ENCODE results near the gene GSE1.

GSE1 gene

DNA sequence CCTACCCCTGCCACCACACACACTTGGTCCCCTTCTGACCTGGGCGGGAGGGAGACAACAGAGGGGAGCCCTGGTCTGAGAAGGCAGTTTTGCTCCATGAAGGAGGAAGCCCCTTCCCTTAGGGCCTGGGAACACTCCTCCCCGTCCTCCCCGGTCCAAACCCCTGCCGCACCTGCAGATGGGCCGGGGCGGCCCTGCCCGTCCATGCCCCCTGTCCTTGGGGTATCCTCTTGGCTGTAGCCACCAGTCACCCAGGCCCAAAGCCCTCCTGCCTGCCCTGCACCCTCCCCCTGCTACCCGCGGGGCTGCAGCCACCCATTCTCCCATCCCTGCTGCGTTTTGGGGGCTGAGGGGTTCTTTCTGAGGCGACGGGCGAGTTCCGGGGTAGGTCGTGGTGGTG is 33.9 kb downstream of the GSE1 start:
- H3K4me3 ChIP-seq (replicated peaks; ENCODE audit: low read depth, low read length) = no peak overlapping the region
- TF ChIP-seq, protein P1, sequence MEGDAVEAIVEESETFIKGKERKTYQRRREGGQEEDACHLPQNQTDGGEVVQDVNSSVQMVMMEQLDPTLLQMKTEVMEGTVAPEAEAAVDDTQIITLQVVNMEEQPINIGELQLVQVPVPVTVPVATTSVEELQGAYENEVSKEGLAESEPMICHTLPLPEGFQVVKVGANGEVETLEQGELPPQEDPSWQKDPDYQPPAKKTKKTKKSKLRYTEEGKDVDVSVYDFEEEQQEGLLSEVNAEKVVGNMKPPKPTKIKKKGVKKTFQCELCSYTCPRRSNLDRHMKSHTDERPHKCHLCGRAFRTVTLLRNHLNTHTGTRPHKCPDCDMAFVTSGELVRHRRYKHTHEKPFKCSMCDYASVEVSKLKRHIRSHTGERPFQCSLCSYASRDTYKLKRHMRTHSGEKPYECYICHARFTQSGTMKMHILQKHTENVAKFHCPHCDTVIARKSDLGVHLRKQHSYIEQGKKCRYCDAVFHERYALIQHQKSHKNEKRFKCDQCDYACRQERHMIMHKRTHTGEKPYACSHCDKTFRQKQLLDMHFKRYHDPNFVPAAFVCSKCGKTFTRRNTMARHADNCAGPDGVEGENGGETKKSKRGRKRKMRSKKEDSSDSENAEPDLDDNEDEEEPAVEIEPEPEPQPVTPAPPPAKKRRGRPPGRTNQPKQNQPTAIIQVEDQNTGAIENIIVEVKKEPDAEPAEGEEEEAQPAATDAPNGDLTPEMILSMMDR (IDR thresholded peaks at IDR 0.05; ENCODE audit: low read depth, low read length, missing control alignments) = no peak
- DNase-seq (ENCODE audit: extremely low read depth, low read depth) = no peak

DNA sequence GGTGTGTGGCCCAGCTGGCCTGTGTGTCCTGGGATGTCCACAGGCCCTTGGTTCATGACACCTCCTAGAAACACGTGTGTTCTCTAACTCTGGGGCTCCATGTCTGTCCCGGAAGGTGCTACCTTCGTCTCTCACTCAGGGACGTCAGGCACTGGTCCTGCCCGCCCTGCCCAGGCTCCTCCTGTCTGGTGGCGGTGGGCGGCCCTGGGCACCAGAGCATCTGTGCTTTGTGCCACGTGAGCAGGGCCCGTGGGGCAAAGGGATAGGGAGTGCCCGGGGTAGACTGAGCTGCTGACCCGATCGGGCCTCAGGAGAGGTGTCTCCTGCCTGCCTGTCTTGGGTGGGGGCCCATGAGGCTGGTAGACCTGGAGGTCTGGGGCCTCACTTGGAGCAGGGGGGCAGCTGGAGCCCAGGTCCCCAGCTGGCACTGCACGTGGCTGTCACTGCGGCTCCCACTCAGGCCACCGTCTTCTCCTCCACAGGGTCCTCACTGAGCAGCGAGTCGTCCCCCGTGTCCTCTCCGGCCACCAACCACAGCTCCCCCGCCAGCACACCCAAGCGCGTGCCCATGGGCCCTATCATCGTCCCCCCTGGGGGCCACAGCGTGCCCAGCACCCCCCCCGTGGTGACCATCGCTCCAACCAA is 35.1 kb downstream of the GSE1 start:
- DNase-seq (ENCODE audit: extremely low read depth, low read depth) = no peak
- TF ChIP-seq, protein P1 (IDR thresholded peaks at IDR 0.05; ENCODE audit: low read depth, low read length, missing control alignments) = no peak
- H3K4me3 ChIP-seq (replicated peaks; ENCODE audit: low read depth, low read length) = no peak overlapping the region

DNA sequence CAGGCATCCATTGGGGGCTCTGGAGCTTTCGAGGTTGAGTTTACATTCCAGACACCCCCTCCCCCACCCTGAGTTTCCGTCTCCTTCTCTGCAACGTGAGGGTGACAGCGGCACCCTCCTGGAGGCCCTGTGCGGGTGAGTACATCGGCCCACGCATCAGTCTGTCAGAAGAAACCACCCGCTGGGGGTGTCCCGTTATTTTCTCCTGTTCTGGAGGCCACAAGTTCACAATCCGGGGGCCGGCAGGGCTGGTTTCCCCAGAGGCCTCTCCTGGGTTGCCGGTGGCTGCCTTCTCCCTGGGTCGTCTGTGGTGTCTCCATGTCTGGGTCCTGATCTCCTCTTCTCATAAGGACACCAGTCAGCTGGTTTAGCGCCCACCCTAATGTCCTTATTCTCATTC is 35.7 kb downstream of the GSE1 start:
- no peak overlapping the region for H3K4me3 ChIP-seq (replicated peaks; ENCODE audit: low read depth, low read length)
- TF ChIP-seq, protein P1 (IDR thresholded peaks at IDR 0.05; ENCODE audit: low read depth, low read length, missing control alignments) = no peak
- DNase-seq (ENCODE audit: extremely low read depth, low read depth) = no peak

DNA sequence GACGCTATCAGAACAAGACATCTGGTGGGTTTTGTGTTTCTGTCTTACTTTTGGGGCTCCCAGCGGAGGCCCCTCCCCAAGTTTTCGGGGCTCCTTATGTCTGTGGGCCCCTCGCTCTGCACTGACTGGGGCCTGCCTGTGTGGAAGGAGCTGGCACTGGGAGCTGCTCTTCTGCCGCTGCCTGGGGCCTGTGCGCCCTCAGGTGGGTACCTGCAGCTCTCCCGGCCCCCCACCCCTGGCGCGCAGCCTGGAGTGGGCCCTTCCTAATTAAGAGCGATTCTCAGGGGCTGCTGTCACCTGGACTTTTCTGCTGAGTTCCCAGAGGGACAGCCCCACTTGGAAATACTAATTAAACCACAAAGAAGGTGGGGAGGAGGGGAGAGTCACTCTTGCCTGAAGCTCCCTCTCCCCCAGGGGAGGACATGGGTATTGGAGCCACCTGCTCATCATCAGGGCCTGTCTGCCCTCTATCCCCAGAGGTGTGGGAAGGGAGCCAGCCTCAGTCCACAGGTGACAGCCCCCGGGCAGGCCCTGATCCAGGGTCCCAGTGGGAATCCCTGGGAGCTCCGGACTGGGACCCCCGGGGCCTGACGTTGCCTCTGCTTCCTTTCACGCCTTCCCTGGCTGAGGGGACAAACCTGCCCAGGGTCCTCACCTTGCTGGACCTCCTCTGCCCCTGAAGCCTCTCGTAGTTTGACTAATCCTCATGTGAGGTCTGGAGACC is 36.5 kb downstream of the GSE1 start:
- TF ChIP-seq, protein P1 (IDR thresholded peaks at IDR 0.05; ENCODE audit: low read depth, low read length, missing control alignments) = no peak
- H3K4me3 ChIP-seq (replicated peaks; ENCODE audit: low read depth, low read length) = no peak overlapping the region
- DNase-seq (ENCODE audit: extremely low read depth, low read depth) = no peak

DNA sequence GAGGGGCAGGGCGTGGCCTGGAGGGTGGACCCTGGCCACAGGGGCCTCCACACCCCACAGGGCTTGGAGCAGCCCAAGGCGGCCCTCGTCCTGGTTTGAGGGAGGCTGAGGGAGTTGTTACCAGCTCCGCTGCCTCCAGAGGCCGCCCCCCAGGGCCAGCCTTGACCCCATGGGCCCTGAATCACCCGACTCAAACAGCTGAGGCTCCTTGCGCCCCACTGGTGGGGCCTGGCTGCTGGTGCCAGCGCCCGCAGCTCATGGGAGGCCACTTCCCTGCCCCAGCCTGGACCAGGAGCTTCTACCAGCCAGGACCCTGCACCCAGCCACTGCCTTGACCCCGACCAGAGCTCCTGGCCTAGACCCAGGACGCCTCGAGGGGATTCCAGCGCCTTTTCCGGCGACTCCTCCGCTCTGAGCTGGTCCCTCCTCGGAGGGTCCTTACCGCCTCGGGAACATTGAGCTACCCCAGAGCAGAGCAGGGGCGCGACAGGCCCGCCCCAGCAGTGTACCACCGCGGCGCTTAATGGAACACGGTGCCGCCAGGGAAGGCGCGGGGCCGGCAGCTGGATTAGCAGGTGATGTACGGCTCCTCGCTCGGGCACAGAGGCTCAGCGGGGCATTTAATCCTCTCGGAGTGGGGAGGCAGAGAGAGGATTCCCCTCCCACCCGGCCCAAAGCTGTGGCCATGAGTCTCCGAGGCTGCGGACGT is 37.2 kb downstream of the GSE1 start:
- TF ChIP-seq, protein P1 (IDR thresholded peaks at IDR 0.05; ENCODE audit: low read depth, low read length, missing control alignments) = no peak
- H3K4me3 ChIP-seq (replicated peaks; ENCODE audit: low read depth, low read length) = no peak overlapping the region
- DNase-seq (ENCODE audit: extremely low read depth, low read depth) = no peak

DNA sequence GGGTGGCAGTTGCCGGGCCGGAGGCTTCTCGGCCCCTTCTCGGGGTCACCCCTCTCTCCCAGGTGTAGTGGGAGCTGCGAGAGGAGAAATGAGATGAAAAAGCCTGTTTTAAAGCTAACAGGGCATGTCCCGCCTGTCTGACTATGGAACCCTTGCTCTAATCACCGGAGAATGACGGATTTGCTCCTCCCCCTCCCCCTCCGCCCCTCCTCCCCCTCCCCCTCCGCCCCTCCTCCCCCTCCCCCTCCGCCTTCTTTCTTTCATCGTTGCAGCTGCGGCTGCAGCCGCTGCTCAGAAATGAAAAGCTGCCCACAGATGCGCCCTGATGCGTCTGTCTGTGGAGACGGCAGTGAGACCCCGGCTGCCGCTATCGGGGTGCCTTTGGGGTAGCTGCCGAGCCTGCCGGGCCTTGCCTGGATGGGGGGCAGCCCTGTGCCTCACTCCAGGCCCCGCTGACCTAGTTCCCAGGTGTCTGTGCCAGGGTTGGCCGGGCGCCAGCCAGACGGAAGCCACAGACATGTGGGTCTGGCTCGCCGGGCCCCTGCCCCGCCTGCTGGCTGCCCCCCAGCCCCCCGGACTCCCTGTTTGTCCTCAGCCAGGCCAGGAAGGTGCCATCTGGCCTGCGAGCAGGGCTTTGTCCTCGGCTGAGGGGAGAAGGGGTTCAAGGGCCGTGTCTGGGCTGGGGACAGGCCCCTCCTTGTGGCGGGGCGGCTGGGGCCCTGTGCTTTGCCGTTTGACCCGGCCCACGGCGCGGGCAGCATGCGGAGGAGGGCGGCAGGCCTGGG is 37.9 kb downstream of the GSE1 start:
- TF ChIP-seq, protein P1 (IDR thresholded peaks at IDR 0.05; ENCODE audit: low read depth, low read length, missing control alignments) = no peak
- DNase-seq (ENCODE audit: extremely low read depth, low read depth) = no peak

More for the DNA sequence above, 37.9 kb downstream of the GSE1 start:
- no peak overlapping the region for H3K4me3 ChIP-seq (replicated peaks; ENCODE audit: low read depth, low read length)

All from HFF-Myc (cell line).